Activated naive CD4-positive, alpha-beta T cell treated with Interleukin-2 at 50 U/mL for 16 hours (primary cell): ENCODE data around the gene KLHL30.
"Not testable (repeated sequence)": the region's sequence is repeated elsewhere in the genome, so short reads cannot be mapped to it uniquely, and the experiment has no call there.

ENCODE experiments used
- DNase-seq: peaks from one replicate; pipeline ENCODE4 v3.0.0-alpha.2; 2020

Gene KLHL30

DNA sequence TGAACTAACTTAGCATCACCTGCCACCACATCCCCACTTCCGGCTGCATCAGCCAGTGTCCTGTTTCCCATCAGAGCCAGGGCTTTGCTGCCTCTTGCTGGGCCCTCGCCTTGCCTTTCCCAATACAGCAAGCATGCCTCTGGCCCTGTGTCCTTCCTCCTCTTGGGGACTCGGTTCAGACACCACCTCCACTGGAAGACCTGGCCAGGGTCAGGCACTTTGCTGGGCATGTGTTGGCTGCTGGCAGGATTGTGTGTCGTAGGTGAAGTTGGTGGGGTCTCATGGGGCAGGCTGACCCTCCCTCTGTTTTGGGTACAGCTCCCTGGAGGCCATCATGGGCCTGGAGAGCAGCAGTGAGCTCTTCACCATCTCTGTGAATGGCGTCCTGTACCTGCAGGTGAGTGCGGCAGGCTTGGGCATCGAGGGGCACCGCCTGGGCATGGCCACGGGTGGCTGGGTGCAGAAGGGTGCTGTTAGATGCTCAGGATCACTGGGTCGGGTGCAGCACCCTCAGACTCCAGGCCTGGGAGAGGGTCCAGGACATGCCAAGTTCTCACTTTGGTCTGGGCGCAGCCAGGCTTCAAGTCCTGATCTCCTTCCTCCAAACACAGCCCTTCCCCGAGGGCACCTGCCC is 26.9 kb downstream of the KLHL30 start:
- DNase-seq = no peak

- DNase-seq = no peak
Measured at GRCh38 chr2:238166391-238167343, 28.2 kb downstream of the KLHL30 start.

DNA sequence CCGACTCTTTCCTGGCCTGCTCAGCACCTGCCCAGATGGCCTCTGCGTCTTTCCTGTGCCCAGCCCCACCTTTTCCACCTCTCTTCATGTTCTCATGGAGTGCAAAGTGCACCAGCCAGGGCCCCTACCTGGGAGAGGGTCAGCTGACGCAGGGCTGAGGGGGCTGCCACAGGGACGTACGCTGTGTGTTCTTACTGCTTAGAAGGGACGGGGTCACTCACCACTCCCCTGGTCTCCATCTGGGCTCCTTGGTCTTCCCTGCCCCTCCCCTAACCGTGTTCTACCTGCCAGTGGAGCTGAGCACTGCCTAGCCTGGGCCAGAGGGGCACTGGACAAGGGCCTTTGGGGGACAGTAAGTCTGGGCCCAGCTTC is 28.9 kb downstream of the KLHL30 start:
- no peak for DNase-seq

DNA sequence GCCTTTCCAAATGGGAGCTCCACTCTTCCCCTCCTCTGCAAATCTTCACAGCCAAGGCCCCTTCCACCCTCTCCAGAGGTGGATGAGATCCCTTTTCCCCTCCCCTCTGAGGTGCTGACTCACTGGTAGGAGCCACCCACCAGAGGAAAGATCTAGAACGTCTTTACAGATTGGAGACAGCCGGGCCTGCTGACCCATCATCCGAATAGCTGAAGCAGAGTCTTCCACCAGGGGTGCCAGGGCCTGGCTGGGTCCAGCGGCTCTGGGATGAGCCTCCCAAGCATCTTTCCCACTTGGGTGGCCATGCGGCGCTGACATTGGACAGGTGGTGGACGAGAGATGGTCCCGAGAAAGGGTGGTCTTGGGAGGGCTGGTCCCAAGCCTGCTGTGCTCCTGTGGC is 29.3 kb downstream of the KLHL30 start:
- DNase-seq = no peak

- no peak for DNase-seq
Measured at GRCh38 chr2:238168196-238169047, 30.0 kb downstream of the KLHL30 start.

GRCh38 chr2:238169048-238169707 is 30.7 kb downstream of the KLHL30 start:
- DNase-seq = no peak

DNA sequence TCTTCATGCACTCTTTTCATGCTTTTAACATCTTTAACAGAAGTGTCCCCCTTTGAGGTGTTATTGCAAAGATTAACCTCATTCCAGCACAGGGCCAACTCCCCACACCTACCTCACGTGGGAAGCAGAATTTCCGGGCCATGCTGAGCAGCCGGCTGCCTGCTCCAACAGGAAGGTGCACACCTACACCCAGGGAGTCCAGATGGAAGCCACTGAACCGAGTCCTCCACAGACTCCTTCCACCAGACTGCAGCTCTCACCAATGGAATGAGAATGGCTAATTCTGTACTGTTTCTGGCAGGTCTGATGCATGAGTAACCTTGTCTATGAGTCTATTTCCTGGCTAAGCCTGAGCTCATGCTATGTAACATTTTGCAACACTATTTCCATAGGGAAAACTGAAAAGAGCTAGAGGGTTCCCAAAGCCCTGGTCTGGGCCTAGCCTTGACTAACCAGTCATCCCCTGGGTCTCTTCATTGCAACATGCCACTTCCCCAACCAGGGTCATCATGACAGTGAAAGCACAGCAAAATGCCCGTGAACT is 31.3 kb downstream of the KLHL30 start:
- DNase-seq = no peak

- DNase-seq = no peak
Measured at GRCh38 chr2:238170386-238171071, 32.1 kb downstream of the KLHL30 start.

- not testable (repeated sequence) for DNase-seq
Measured at GRCh38 chr2:238171072-238171431, 32.6 kb downstream of the KLHL30 start.

DNA sequence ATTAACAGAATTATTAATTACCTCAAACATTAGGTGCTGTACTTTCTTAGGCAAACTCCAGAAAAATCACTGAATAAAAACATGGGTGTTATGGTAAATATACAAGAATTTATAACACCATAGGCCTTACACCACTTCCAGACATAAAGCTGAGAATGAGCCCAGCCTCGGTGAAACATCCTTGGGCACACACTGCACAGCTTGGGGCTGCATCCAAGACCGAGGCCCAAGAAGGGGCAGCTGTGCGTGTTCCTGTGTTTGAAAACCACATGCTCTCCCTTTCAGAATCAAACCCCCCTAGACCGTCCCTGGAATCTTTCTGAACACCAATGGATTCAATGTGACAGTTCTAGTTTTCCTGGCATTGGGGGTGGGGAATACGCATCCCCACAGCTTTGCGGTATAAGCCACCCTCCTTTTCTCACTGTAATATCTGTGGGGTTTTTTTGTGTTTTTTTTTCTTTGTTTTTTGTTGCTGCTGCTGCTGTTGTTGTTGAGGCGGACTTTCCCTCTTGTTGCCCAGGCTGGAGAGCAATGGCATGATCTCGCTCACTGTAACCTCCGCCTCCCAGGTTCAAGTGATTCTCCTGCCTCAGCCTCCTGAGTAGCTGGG is 33.2 kb downstream of the KLHL30 start:
- DNase-seq = no peak

- DNase-seq = no peak
Measured at GRCh38 chr2:238172439-238172838, 34.0 kb downstream of the KLHL30 start.

DNA sequence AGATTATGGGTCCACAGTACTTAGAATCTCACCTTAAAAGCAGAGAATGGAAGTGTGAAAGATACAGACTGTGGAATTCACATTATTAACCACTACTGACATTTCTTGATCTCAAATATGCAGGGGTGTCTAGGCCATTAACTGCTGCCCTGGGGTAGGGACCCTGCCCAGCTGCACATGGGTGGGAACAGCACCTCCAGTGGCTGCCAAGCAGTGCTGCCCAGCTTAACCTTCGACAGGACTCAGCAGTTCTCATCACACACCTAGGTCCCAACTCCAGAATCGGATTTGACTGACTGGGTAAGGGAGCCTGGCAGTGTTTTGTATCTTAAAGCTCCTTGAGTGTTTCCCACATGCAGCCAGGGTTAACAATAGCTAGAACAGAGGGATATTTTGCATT is 35.2 kb downstream of the KLHL30 start:
- no peak for DNase-seq

DNA sequence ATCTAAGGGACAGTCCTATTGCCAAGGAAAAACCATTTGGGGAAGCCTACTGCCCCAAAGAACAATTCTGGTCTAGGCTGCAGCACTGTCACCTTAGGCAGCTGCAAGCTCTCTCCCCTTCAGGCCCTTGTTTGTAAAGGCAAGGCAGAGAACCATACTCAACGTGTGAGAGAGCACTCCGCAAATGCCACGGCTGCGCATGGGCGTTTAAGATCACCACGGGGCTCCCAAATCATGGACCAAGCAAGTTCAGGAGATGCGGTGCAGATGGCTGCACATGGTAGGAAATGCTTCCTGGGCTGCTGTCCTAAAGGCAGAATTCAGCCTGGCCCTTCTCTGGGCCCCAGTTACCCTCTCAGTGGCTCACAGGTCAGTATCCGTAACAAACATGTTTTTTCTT is 35.8 kb downstream of the KLHL30 start:
- DNase-seq = no peak

DNA sequence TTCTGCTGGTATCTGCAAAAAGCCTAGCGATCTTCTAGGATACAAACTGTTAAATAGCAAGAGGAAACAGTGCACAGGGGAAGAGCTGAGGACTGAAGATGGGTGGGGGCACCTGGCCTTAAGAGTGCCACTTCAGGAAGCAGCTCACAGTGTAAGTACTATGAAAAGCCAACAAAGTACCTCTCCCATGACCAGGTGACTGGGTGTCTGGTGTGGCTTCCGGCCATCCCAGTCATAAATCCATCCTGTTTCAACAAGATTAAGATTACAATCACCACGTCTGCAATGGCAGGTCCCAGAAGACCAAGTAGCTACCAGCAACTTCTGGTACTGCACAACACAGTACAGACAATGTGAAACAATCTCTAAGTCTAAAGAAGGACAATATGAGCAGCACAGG is 36.2 kb downstream of the KLHL30 start:
- no peak for DNase-seq

DNA sequence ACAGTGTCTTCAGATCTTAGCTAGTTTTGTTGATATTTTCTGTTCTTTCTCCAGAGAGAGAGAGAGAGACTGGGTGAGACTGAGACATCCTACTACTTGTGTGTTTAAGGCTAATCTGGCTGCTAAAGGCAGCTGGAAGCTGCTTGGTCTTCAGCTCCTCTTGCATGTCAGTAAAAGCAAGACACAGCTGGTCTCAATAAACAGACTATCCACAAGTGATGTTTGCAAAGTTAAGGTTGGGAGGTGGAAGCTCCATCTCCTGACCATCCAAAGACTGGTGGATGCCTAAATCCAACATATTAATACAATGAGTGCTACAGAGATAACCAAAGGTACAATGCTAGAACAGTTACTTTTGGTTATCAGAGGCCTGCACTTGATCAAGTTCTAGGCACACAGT is 38.1 kb downstream of the KLHL30 start:
- DNase-seq = no peak

GRCh38 chr2:238180554-238180953 is 42.1 kb downstream of the KLHL30 start:
- DNase-seq = no peak

DNA sequence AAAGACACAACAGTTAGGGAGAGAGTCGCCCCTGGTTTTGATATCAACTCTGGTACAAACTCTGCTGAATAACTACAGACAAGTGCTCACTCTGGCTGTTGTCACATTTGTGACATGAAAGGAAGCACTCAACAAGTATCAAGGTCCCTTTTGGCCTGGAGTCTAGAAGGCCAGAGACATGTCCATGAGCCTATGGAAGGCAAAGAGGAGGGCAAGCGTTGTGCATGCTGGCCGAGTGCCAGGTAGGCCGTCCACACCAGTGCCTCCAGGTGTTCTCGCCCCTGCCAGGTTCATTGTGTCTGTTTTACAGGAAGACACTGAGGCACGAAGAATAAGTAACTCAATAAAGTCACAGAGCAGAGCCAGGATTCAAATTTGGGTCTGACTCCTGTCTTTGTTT is 43.9 kb downstream of the KLHL30 start:
- no peak for DNase-seq

- no peak for DNase-seq
Measured at GRCh38 chr2:238183821-238184220, 45.4 kb downstream of the KLHL30 start.

- DNase-seq = no peak
Measured at GRCh38 chr2:238187618-238188548, 49.4 kb downstream of the KLHL30 start.

- DNase-seq = no peak
Measured at GRCh38 chr2:238190445-238190844, 52.0 kb downstream of the KLHL30 start.
